HG02938 (cell line): ENCODE results near the gene RASSF3.
"Not testable (repeated sequence)": the region's sequence is repeated elsewhere in the genome, so short reads cannot be mapped to it uniquely, and the experiment has no call there.

ENCODE experiments used
- ATAC-seq: cut with Tn5 transposase; IDR thresholded peaks from one replicate; pipeline ENCODE4 v1.9.1; 2021; ENCODE audit warnings: mild to moderate bottlenecking, moderate library complexity; ENCODE audit not compliant: unreplicated experiment

The RASSF3 gene

GRCh38 chr12:64631197-64631596 lies 20.9 kb downstream of the RASSF3 start:
- ATAC-seq, result no peak

DNA sequence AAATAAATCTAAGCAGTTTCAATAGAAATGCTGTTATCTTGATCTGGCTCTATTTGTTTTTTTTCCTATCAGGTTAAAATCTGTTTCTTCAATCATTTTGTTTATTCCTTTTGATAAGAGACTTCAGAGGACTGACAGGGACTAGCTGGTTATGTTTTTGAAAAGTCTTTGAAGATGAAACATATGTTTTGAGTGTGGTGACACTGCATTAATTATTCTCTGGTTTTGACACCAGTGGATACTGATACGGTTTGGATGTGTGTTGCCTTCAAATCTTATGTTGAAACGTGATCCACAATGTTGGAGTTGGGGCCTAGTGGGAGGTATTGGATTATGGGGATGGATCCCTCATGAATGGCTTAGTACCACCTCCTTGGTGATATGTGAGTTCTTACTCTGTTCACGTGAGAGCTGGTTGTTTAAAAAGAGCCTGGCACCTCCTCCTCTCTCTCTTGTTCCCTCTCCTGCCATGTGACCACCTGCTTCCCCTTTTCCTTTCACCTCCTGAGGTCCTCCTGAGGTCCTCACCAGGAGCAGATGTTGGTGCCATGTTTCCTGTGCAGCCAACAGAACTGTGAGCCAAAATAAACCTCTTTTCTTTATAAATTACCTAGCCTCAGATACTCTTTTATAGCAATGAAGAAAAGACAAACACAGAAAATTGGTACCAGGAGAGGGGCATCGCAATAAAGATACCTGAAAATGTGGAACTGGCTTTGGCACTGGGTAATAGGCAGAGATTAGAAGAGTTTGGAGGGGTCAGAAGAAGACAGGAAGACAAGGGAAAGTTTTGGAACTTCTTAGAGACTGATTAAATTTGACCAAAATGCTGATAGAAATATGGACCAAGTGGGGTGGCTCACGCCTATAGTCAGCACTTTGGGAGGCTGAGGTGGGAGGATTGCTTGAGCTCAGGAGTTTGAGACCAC lies 23.0 kb downstream of the RASSF3 start:
- no peak for ATAC-seq

GRCh38 chr12:64633940-64634337 lies 23.6 kb downstream of the RASSF3 start:
- ATAC-seq, result no peak

DNA sequence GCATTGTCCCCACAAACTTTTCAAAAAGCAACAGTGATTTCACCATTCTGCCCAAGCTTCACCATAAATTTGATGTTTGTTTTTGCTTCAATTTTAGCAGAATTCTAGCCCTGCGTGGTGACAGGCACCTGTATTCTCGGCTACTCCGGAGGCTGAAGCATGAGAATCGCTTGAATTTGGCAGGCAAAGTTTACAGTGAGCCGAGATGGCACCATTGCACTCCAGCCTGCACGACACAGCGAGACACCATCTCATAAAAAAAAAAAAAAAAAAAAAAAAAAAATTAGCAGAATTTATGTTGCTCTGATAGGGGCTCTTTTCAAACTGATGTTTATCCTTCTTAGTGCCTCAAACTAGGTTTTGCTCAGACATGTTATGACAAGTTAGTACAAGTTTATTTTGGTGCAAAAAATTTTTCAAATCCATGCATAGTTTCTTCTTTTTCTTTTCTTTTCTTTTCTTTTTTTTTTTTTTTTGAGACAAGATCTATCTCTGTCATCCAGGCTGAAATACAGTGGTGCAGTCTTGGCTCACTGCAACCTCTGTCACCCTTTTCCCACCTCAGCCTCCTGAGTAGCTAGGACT lies 24.3 kb downstream of the RASSF3 start:
- no peak for ATAC-seq

- no peak for ATAC-seq
Measured at GRCh38 chr12:64635356-64635998, 25.2 kb downstream of the RASSF3 start.

DNA sequence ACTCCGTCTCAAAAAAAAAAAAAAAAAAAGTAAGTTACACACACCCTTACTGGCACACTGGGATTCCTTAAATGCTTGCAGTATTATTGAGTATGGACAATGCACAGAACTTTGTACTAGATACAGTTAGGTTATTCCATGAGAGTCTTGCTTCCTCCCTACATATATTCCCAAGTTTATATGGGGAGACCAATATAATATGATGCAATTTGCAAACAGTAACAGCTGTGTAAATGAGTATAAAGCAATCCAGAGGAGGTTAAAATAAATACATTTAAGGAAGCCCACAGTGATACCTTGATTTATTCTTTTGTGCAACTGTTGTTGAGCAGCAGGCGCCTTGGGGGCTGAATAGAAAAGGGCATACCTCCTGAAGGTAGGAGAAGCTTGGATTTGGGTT lies 26.6 kb downstream of the RASSF3 start:
- ATAC-seq, result no peak

DNA sequence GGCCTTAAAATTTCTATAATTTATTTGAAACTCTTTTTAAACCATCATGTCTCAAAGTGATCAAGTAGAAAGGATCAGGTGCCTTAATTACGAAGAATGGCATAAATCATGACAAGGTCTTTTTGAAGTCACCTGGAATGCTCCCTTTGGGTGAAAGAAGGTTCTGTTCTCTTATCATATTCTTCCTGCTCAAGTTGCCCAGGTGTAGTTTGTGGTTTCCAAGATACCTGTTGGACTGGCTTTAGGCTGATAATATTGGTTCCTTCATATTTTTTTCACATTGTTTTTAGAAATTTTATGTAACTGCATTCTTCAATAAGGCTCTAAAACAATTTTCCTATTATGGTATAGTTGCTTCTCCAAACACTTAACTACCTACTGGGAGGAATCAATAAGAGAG lies 29.2 kb downstream of the RASSF3 start:
- ATAC-seq, result no peak

- ATAC-seq, result no peak
Measured at GRCh38 chr12:64646318-64646717, 36.0 kb downstream of the RASSF3 start.

DNA sequence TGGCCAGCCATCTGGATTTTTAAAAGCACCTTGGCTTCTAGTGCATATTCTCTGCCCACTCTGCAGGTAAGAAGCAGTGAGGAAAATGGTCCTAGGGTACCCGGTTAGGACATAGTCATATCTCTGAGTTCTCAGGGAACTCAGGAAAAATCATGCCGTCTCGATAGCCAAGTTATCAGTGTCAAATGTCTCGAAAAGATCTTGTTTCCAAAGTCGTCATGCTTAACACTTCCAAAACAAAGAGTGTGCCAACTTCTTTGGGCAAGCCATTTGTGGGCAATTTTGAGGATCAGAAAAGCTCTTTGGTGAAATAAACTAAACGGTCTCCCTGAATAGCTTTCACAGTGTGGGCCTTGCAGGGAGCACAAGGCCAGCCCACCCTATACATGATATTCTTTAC lies 39.2 kb downstream of the RASSF3 start:
- no peak for ATAC-seq

DNA sequence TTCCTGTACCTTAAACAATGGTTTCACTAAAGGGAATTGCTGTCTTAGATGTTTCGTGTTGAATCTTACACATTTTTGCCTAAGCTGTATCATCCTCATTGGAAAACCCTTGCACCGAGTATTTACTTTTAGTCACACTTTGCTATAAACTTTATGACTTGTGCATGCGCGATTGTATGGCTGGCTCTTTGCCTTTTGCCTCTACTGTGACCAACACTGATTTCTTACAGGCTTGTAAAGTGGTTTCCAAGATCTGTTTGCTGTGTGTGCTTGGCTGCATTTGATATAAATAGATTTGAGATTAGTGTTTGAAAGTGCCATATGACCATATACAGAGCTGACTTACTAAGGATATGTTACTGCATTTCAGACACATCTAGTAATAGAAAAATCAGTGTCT lies 40.5 kb downstream of the RASSF3 start:
- no peak for ATAC-seq

DNA sequence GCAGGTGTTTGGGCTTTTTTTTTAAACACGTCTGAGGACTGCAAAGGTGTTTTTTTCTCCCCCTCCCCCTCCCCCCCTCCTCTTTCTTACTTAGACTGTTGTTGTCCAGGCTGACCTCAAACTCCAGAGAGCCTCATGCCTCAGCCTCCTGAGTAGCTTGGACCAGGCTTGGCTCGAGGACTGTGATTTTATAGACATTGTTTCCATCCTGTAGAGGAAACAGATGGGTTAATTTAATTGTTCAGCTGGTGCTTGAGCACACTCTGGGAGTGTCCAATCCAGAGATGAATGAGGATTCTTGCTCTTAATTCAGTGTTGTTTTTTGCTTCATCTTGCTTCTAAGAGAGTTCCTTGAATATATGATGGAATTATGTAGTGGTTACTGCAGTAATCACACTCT lies 42.1 kb downstream of the RASSF3 start:
- ATAC-seq, result no peak

- no peak for ATAC-seq
Measured at GRCh38 chr12:64653123-64653522, 42.8 kb downstream of the RASSF3 start.

- ATAC-seq, result not testable (repeated sequence)
Measured at GRCh38 chr12:64653907-64654306, 43.6 kb downstream of the RASSF3 start.

DNA sequence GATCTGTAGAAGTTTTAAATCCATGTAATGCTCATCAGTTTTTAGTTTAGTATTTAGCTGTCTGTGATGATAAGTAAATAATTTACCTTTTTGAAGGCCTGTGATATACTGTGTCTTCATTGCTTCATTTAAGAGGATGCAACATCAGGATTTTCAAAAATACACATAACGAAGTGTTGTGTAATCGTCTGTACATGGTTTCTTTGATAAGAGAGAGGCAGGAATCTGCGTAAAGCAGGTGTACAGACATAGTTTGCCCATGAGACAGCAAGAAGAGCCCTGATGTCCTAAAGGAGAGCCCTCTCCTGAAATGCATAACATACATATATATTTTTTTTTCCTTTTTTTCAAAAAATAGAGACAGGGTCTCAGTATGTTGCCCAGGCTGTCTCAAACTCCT lies 44.8 kb downstream of the RASSF3 start:
- no peak for ATAC-seq

- ATAC-seq, result no peak
Measured at GRCh38 chr12:64656429-64656828, 46.1 kb downstream of the RASSF3 start.

DNA sequence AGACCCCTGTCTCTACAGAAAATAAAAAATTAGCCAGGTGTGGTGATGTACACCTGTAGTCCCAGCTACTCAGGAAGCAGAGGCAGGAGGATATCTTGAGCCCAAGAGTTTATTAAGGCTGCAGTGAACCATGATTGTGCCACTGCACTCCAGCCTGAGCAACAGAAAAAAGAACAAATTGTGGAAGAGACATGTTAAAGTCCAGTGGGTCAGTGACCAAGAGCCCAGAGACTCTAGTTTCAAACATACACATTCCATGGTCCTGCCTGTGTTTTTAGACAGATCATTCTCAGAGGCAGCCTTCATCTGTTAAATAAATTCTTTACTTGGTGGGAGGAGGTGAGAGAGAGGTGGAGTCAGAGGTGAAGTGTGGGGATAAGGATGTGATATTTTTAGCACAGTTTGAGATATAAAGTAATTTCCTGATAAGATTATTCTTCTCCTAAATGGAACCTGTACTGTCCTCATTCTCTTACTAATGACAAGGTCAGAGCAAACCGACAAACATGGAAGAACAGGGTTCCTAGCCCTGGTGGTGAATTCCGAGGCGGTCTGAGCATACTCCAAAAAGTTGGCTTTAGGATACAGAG lies 48.7 kb downstream of the RASSF3 start:
- ATAC-seq, result no peak

DNA sequence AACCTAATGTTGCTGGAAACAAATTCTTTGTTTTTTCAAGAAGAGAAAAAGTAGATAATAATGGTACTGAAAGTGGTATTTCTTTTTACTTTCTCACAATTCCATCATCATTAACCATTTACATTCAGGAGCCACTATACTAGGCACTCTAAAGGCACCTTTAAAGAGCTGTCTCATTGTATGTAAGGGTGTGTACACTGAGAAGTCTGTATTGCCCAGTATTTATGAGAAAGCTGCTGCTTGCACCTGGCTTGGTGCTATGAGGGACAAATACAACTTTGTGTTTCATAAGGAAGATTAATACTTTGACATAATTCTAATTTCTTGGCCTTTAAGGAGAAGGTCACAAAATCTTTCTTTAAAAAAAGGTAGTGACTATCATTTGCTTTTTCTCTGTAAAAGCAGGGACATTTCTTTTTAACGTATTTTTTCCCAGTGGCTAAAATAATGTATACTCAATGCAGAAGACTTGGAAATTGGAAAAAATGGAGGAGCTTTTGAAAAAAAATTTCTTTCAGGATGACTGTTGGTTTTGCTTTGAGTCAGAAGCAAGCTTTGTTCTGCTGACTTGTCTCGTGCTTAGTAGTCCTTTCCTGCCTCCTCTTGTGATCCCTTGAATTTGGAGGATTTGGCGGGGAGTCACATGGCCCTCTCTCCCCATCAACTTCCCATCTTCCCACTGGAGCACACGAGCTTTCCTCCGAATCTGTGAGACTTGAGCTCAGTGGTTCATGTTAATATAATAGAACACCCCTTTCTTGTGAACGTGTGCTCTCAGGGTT lies 50.1 kb downstream of the RASSF3 start:
- ATAC-seq, result peak; percentile 65

- no peak for ATAC-seq
Measured at GRCh38 chr12:64663015-64663414, 52.7 kb downstream of the RASSF3 start.

GRCh38 chr12:64665514-64665913 lies 55.2 kb downstream of the RASSF3 start:
- peak; percentile 30 for ATAC-seq

GRCh38 chr12:64666054-64666914 lies 56.0 kb downstream of the RASSF3 start:
- ATAC-seq, result peak; percentile 34
